8988T (cell line): Measurements from ENCODE around the gene MPPE1.
"Not testable (repeated sequence)": the region's sequence is repeated elsewhere in the genome, so short reads cannot be mapped to it uniquely, and the experiment has no call there.

Source experiments
- DNase-seq: peaks from one replicate; pipeline ENCODE4 v3.0.0; 2011

MPPE1 gene

GRCh38 chr18:11925800-11926481 lies 17.8 kb upstream of the MPPE1 start:
- DNase-seq = no peak

DNA sequence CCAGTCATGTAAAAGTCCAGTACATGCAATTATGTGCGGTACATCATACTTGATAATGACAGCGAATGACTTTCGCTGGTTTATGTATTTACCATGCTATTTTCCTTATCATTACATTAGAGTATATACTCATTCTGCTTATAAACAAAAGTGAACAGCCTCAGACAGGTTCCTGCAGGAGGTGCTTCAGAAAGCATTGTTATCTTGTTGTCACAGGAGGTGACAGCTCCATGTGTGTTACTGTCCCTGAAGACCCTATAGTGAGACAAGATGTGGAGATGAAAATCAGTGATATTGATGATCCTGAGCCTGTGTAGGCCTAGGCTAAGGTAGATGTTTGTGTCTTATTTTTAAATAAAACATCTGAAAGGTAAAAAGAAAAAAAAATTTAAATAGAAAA lies 15.3 kb upstream of the MPPE1 start:
- no peak for DNase-seq

GRCh38 chr18:11919522-11919921 lies 11.4 kb upstream of the MPPE1 start:
- DNase-seq = not testable (repeated sequence)

- DNase-seq = not testable (repeated sequence)
Observed at GRCh38 chr18:11916880-11917279, 8.8 kb upstream of the MPPE1 start.

GRCh38 chr18:11909591-11910026 lies 1.5 kb upstream of the MPPE1 start:
- no peak for DNase-seq

GRCh38 chr18:11909061-11909455 lies 941 bp upstream of the MPPE1 start:
- DNase-seq = no peak

DNA sequence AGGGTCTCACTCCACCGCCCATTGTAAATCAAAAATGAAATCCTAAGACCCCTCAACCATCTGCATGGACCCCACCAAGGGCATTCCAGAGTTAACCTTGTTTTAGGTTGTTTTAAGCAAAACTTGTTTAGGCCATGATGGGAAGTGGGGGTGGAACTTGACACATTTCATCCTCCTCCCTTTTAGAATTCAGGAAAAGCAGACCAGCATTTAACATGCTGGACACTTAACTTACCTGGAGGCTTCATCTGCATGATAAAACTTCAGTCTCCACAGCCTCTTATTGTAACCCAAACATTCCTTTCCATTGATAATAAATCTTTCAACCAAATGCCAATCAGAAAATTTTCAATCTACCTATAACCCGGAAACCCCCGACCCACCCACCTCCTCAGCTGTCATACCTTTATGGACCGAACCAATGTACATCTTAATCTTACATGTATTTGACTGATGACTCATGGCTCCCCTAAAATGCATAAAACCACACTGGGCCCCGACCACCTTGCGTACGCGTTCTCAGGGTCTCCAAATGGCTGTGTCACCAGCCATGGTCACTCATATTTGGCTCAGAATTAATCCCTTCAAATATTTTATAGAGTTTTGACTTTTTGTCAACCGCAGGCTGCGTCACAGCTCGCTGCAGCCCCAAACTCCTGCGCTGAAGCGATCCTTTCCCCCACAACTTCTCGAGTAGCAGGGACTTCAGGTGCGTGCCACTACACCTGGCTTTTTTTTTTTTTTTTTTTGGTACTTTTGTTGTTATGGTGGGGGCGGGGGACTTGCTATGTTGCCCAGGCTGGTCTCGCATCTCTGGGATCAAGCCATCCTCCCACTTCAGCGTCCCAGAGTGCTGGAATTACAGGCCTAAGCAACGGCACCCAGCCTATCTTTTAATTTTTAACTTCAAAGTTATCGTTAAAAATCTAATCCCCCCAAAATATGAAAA lies 917 bp downstream of the MPPE1 start:
- no peak for DNase-seq

DNA sequence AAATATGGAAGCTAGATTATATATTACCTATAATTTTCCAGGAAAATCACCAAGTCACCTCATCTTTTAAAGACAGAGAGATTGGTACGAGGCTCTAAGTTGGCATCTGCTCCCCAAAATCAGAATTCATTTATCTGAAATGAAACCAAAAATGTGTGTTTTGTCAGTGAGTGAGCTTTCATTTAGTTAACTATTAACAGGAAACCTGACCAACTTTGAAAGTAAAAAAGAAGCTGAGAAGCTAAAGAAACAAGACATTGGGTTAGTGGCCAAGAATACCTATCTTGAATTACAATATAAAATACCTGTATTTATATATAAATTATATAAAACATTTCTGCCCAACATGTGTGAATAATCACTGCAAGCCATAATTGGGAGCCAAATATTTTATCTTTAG lies 1.9 kb downstream of the MPPE1 start:
- DNase-seq = no peak

DNA sequence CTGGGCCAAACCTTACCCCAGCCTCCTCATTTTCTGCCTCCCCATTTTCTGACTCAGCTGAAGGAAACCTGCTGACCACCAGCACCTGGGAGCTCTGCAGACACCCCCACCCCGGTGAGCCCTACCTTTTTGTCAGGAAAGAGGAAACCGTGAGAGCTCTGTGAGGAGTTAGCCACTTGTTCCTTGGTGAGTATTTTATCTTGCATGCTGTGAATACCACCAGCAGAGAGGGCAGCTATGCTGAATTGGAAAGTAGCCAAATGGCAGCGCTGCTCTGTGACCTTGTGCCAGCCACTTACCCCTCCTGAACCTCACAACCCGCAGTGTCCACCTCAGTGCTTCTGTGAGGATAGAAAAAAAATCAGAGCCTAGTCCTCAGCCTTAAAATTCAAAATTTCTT lies 2.5 kb downstream of the MPPE1 start:
- DNase-seq = no peak

GRCh38 chr18:11902522-11903292 lies 5.4 kb downstream of the MPPE1 start:
- no peak for DNase-seq

DNA sequence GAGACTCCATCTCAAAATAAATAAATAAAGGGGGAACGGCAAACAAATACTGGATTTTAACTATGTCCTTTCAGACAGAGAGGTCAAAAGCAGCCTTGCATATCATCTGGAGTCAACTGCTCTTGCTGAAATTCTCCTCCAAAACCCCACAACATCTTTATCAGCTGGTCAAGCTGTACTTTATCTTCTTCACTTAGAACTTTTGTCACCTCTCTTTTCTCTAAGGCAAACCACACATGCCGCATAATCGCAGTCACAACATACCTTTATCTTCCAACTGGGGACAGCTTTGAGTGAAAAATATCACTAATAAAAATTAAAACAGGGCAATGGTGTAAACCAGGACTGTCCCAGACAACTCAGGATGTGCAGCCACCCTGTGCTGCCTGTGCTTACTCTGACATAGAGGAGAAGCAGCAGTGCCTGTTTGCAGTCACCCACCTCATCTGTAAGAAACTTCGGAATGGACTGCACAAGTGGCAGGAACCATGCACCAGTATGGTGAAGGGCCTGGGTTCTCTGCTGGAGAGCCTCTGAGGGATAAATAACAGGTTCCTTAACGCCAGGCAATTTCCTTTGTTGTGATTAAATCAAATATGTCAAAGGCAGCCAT lies 6.2 kb downstream of the MPPE1 start:
- DNase-seq = no peak

DNA sequence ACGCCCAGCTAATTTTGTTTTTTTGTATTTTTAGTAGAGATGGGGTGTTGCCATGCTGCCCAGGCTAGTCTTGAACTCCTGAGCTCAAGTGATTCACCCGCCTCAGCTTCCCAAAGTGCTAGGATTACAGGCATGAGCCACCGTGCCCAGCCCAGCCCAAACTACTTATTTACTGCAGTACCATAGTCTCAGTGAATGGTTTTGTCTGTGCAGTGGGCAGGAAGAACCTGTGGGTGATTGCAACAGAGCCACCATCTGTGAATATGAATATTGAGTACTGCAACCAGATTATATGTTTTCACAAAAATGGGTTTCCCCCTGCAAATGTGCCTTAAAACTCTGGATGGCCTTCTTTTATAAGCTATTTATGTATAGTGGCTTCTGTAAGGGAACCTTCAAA lies 9.1 kb downstream of the MPPE1 start:
- no peak for DNase-seq

GRCh38 chr18:11897781-11898180 lies 10.3 kb downstream of the MPPE1 start:
- DNase-seq = no peak

- DNase-seq = not testable (repeated sequence)
Observed at GRCh38 chr18:11892438-11892837, 15.7 kb downstream of the MPPE1 start.

DNA sequence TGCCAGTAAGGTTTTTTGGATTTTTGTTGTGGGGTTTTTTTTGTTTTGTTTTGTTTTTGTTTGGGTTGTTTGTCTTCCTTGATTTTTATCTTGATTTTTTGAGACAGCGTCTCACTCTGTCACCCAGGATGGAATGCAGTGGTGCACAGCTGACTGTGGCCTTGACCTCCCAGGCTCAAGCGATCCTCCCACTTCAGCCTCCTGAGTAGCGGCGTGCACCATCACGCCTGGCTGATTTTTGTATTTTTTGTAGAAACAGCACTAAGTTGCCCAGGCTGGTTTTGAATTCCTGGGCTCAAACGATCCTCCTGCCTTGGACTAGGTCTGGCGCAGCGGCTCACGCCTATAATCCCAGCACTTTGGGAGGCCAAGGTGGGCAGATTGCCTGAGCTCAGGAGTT lies 16.4 kb downstream of the MPPE1 start:
- DNase-seq = no peak

DNA sequence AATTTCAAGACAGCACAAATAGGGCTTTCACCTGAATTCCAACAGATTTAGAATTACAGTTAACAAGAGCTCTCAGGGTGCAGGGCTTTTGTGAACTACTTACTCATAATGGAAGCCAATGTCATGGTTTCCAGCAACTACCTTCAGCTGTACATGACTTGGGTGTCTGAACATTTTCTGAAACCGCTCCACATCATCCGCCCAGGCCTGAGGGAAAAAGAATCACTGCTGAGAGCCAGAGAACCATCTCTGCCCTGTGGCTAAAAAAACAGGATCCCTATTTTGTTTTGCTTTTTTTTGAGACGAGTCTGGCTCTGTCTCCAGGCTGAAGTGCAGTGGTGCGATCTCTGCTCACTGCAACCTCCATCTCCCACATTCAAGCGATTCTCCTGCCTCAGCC lies 18.8 kb downstream of the MPPE1 start:
- no peak for DNase-seq

GRCh38 chr18:11888726-11889125 lies 19.4 kb downstream of the MPPE1 start:
- no peak for DNase-seq

DNA sequence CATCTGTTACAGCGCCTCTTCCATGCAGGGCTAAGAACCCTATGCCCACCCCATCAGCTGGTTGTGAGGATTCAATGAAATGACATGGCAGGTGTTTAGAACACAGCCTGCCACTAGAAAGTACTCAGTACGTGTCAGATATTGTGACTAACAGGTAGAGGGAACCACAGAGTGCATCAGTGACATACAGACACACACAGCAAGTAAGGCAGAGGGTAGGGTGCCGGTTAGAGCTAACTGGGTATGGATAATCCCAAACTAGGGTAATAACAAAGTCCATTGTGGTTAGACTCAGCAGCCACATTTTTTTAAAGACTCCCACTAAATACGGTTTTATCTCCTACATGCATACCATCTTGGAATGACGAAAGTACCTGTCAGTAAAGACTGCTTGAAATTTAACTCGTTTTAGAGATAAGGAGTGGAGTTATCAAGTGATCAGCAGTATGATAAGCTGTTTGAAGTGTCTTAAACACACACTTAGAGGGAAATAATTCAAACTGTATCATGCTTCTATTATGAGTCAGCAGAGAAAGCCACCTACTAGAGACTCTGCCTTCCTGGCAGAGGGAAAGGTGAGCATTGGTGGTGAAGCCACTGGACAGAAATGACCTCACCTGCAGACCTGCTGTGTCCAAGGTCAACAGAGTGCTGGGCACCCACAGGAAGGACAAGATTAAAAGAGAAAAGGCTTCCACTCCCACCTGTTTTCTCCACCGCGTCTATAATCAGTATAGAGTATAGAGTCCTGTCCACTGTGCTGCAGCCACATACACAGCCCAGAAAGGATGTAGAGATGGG lies 20.6 kb downstream of the MPPE1 start:
- no peak for DNase-seq

GRCh38 chr18:11886577-11887110 lies 21.5 kb downstream of the MPPE1 start:
- no peak for DNase-seq

- DNase-seq = no peak
Observed at GRCh38 chr18:11885278-11885947, 22.7 kb downstream of the MPPE1 start.

- no peak for DNase-seq
Observed at GRCh38 chr18:11884396-11885030, 23.6 kb downstream of the MPPE1 start.
